GM12878 (cell line): ENCODE results near the gene GPRASP2. TPM values are rescaled to one million over a fixed set of nuclear protein-coding genes. Genes with fewer than 3 reads are reported as not detected.

Source experiments
- ATAC-seq: fragments of 200-7000 bp; cut with Tn5 transposase; 3 replicates; pipeline ENCODE4 v1.9.1; 2020; ENCODE audit warnings: mild to moderate bottlenecking, moderate library complexity
- BruUV-seq: library from RNA; stranded (reverse); fragments of 400-500 nt; replicated peaks from 2 replicates; lab custom pipeline; 2021; lab: Mats Ljungman, UMichigan
- CTCF ChIA-PET: fragments of 300-600 bp; sonication (Branson Sonifier 250); formaldehyde crosslinking; extraction: SDS; loops from one replicate; lab custom pipeline; 2021; ENCODE audit warnings: inconsistent platforms; lab: Yijun Ruan, JAX
- POLR2A ChIA-PET: fragments of 350-600 bp; formaldehyde crosslinking; extraction: SDS; loops from one replicate; lab custom pipeline; 2021; ENCODE audit warnings: inconsistent platforms; lab: Charles Lee
- RAD21 ChIA-PET: fragments of 300-600 bp; sonication (Branson Sonifier 250); formaldehyde crosslinking; loops from one replicate; lab custom pipeline; 2023; ENCODE audit warnings: antibody characterized with exemption; ENCODE audit not compliant: unreplicated experiment; lab: Charles Lee
- SMC1A ChIA-PET: fragments of 300-600 bp; sonication (Branson Sonifier 250); formaldehyde crosslinking; loops from one replicate; lab custom pipeline; 2023; ENCODE audit not compliant: unreplicated experiment, uncharacterized antibody; lab: Charles Lee
- DNase-seq: peaks from one replicate; pipeline ENCODE4 v3.0.0-alpha.2; 2011; ENCODE audit warnings: low read depth, low spot score
- FAIRE-seq: peaks from 3 replicates; lab custom pipeline; 2011; peaks lifted over from hg19 to GRCh38; lab: Jason Lieb, UNC
- H2AFZ ChIP-seq: 2 replicates; pipeline ENCODE4 v1.6.0; 2011; ENCODE audit warnings: low read depth, low read length, control low read depth; ENCODE audit not compliant: control insufficient read depth
- H3K27ac ChIP-seq: 2 replicates; pipeline ENCODE4 v1.5.1; 2011; ENCODE audit warnings: control low read depth; ENCODE audit not compliant: control insufficient read depth, insufficient read depth
- H3K27me3 ChIP-seq, 2 experiments: replicated peaks in 1 of 2; 2 replicates each; pipeline versions ENCODE4 v1.6.0 to v1.6.1; 2011; ENCODE audit warnings: low read length in 1 of 2; ENCODE audit not compliant: control insufficient read depth in 2 of 2, insufficient read depth in 2 of 2
- H3K36me3 ChIP-seq, 2 experiments: 2 replicates each; pipeline ENCODE4 v1.5.1; 2011; ENCODE audit warnings: low read length in 1 of 2; ENCODE audit not compliant: control insufficient read depth in 2 of 2, insufficient read depth in 2 of 2
- H3K4me1 ChIP-seq: 2 replicates; pipeline ENCODE4 v1.6.1; 2011; ENCODE audit warnings: mild to moderate bottlenecking, low read length, moderate library complexity, mixed read lengths; ENCODE audit not compliant: control insufficient read depth, insufficient read depth
- H3K4me2 ChIP-seq: 2 replicates; pipeline ENCODE4 v1.6.0; 2011; ENCODE audit warnings: control low read depth; ENCODE audit not compliant: control insufficient read depth, insufficient read depth
- H3K4me3 ChIP-seq: fragments of 200-600 bp; sonication (generic); 2 replicates; pipeline ENCODE4 v1.5.1; 2016
- H3K79me2 ChIP-seq: 2 replicates; pipeline ENCODE4 v1.6.0; 2011; ENCODE audit warnings: low read length; ENCODE audit not compliant: control insufficient read depth, insufficient read depth
- H3K9ac ChIP-seq: 2 replicates; pipeline ENCODE4 v1.8.0; 2011; ENCODE audit warnings: low read length, control low read depth, mixed read lengths; ENCODE audit not compliant: control insufficient read depth, insufficient read depth
- H3K9me3 ChIP-seq: replicated peaks from 3 replicates; pipeline ENCODE4 v1.5.1; 2011; ENCODE audit warnings: mild to moderate bottlenecking, low read length; ENCODE audit not compliant: control insufficient read depth, insufficient read depth
- H4K20me1 ChIP-seq: 2 replicates; pipeline ENCODE4 v1.6.0; 2011; ENCODE audit not compliant: control insufficient read depth, insufficient read depth
- BACH1 ChIP-seq: fragments of 450-650 bp; IDR thresholded peaks from 2 replicates; pipeline ENCODE4 v1.6.1; 2017; ENCODE audit warnings: mild to moderate bottlenecking, borderline replicate concordance
- CBFB ChIP-seq: IDR thresholded peaks from 2 replicates; pipeline ENCODE4 v1.6.1; 2016; ENCODE audit warnings: antibody characterized with exemption, low read depth
- FOXM1 ChIP-seq: IDR thresholded peaks from 2 replicates; pipeline ENCODE4 v1.6.1; 2012; ENCODE audit warnings: low read depth, mild to moderate bottlenecking, inconsistent platforms, low read length, moderate library complexity
- HCFC1 ChIP-seq: fragments of 150-350 bp; IDR thresholded peaks from 2 replicates; pipeline ENCODE4 v1.6.1; 2014; ENCODE audit warnings: low read length
- IRF4 ChIP-seq: IDR thresholded peaks from 2 replicates; pipeline ENCODE4 v1.6.1; 2011; ENCODE audit warnings: low read depth, low read length
- LARP7 ChIP-seq: fragments of 450-650 bp; IDR thresholded peaks from 2 replicates; pipeline ENCODE4 v1.6.1; 2017; ENCODE audit warnings: mild to moderate bottlenecking
- MXI1 ChIP-seq: fragments of 150-350 bp; IDR thresholded peaks from 2 replicates; pipeline ENCODE4 v1.6.1; 2011; ENCODE audit warnings: low read depth, mild to moderate bottlenecking, inconsistent platforms, low read length, improper control_type of control experiment
- RB1 ChIP-seq: fragments of 450-650 bp; formaldehyde crosslinking; IDR thresholded peaks from 2 replicates; pipeline ENCODE4 v1.6.1; 2017; ENCODE audit warnings: mild to moderate bottlenecking, borderline replicate concordance
- RFX5 ChIP-seq: IDR thresholded peaks from 2 replicates; pipeline ENCODE4 v1.6.1; 2011; ENCODE audit warnings: low read depth, low read length, improper control_type of control experiment
- ZBTB4 ChIP-seq: fragments of 450-650 bp; formaldehyde crosslinking; IDR thresholded peaks from 2 replicates; pipeline ENCODE4 v1.4.0; 2022; ENCODE audit warnings: mild to moderate bottlenecking, moderate library complexity
- ZBTB40 ChIP-seq: fragments of 450-650 bp; IDR thresholded peaks from 2 replicates; pipeline ENCODE4 v1.6.1; 2016; ENCODE audit warnings: mild to moderate bottlenecking, moderate library complexity, borderline replicate concordance
- ZNF207 ChIP-seq: fragments of 450-650 bp; IDR thresholded peaks from 2 replicates; pipeline ENCODE4 v1.6.1; 2014; ENCODE audit warnings: antibody characterized with exemption, mild to moderate bottlenecking, borderline replicate concordance
- ZNF384 ChIP-seq: IDR thresholded peaks from 2 replicates; pipeline ENCODE4 v1.6.1; 2012; ENCODE audit warnings: low read depth, mild to moderate bottlenecking, low read length, improper control_type of control experiment, borderline replicate concordance
- WGBS: methylation state at CpG from one replicate; pipeline ENCODE4 v1.1.6; 2016; ENCODE audit warnings: low lambda C conversion rate; ENCODE audit not compliant: insufficient replicate concordance, insufficient coverage; ENCODE audit errors: missing lambda C conversion rate; 5-methylcytosine and 5-hydroxymethylcytosine counted together
- in situ Hi-C: fragments of 300-500 bp; cut with MboI; formaldehyde crosslinking; loops from 9 replicates; pipeline ENCODE4 v1.14.3; 2018; ENCODE audit warnings: mixed read lengths
- intact Hi-C: fragments of 100-400 bp; cut with micrococcal nuclease; formaldehyde crosslinking; loops from one replicate; pipeline ENCODE4 v1.14.2; 2022; ENCODE audit not compliant: unreplicated experiment
- polyA plus RNA-seq, 11 experiments: library from polyadenylated mRNA; depleted of rRNA in 4 of 11; unstranded in 6 of 11; stranded (reverse) in 5 of 11; fragments of >200 nt; fragmentation: Nextera tagmentation in 4 of 11; fragmentation: Illumina TruSeq in 1 of 11; extraction: Ambion mirVana in 4 of 11; extraction: Trizol in 1 of 11; gene quantifications; 1 replicate in 1 of 11; 2 replicates in 10 of 11; pipeline versions ENCODE4 v1.2.1 to v1.2.3, GENCODE V29; 2011 to 2016; ENCODE audit warnings: inconsistent platforms in 2 of 11, missing spikeins in 2 of 11, low read depth in 1 of 11
- total RNA-seq, 4 experiments: library from RNA; depleted of rRNA in 3 of 4; stranded (reverse); fragments of >200 nt in 3 of 4; fragmentation: Illumina TruSeq in 1 of 4; extraction: Trizol in 1 of 4; gene quantifications; 2 replicates each; pipeline versions ENCODE4 v1.2.1 to v1.2.3, GENCODE V29; 2013 to 2021

Gene GPRASP2
- total and polyA plus RNA-seq, 10 of the 15 experiments (the other 5 are each of a cell fraction or from before 2014, with no cell fraction given): 0.08 to 0.27 (median 0.19) TPM; not detected in 1

- no peak overlapping the region for H3K9ac ChIP-seq
- ATAC-seq (no peak), FAIRE-seq (no peak), DNase-seq (no peak)
- no TSS peak for BruUV-seq
- no peaks in the 10 kb centered on the region for H3K36me3 ChIP-seq
- POLR2A ChIA-PET: no interaction called here
- RAD21 ChIA-PET: no interaction called here
- H3K4me2 ChIP-seq: no peak overlapping the region
- CTCF ChIA-PET: no interaction called here
- TF ChIP-seq BACH1 (no peak), LARP7 (no peak), HCFC1 (no peak), IRF4 (no peak), ZBTB4 (CRISPR knock-in tag) (no peak), FOXM1 (no peak), ZBTB40 (no peak), ZNF207 (no peak), CBFB (no peak), ZNF384 (no peak), MXI1 (no peak), RB1 (no peak), RFX5 (no peak)
- H3K4me3 ChIP-seq: no peak overlapping the region
- H3K4me1 ChIP-seq: no peaks in the 10 kb centered on the region
- no peaks in the 10 kb centered on the region for H3K9me3 ChIP-seq
- no peaks in the 10 kb centered on the region for H4K20me1 ChIP-seq
- intact Hi-C loops: no loop called here
- no peaks in the 10 kb centered on the region for H3K79me2 ChIP-seq
- WGBS: 36% methylated on average over 1 of the region's 1 CpG
- no peak overlapping the region for H3K27ac ChIP-seq
- H3K27me3 ChIP-seq: no peaks in the 10 kb centered on the region; a peak in 1 of 4 replicates
- SMC1A ChIA-PET: interaction anchor here (0.6 kb wide), 1 partner anchor 24 kb away, joined by 3 read pairs; no protein-coding TSS in a partner anchor
- in situ Hi-C loops: no loop called here
- no peak overlapping the region for H2AFZ ChIP-seq
These were observed 15.5 kb downstream of the GPRASP2 start for GRCh38 chrX:102727761-102728160.
